Measurements from ENCODE around the gene DYRK3.

DNA sequence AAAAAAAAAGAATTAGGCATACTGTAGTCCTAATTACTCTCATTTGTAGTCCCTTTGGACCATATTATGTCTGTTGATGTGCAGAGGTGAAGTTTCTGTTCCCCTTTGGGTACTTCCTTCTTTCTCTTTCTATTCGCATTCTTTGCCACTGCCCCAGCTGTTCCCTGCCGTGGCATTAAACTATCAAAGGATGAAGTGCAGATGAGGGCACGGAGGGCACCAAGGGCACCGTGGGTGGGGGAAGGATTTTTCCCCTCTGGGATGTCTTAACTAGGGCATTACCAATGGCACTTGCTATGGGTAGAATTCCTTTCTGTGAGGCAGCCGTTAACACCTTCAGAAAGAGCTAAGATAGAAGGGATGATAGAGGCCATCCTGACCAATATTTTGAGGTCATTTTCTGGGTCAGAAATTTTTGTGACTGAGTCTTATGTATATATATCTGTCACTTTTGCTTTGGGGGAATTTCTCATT, 44.4 kb downstream of the DYRK3 start:
- TF ChIP-seq, protein P1, sequence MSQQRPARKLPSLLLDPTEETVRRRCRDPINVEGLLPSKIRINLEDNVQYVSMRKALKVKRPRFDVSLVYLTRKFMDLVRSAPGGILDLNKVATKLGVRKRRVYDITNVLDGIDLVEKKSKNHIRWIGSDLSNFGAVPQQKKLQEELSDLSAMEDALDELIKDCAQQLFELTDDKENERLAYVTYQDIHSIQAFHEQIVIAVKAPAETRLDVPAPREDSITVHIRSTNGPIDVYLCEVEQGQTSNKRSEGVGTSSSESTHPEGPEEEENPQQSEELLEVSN (IDR thresholded peaks at IDR 0.05; ENCODE audit: borderline replicate concordance in 1 of 2, extremely low read depth in 1 of 2, insufficient read depth in 1 of 2, insufficient read length in 1 of 2, low read depth in 1 of 2, low read length in 1 of 2, poor library complexity in 1 of 2, severe bottlenecking in 1 of 2) = no peak
- TF ChIP-seq ZNF41 (CRISPR knock-in tag; conservative IDR thresholded peaks at IDR 0.05) (no peak), GABPB1 (CRISPR knock-in tag; IDR thresholded peaks at IDR 0.05) (no peak), ZNF134 (CRISPR knock-in tag; conservative IDR thresholded peaks at IDR 0.05) (no peak), ZFPM2 (CRISPR knock-in tag; IDR thresholded peaks at IDR 0.05) (no peak)
- TF ChIP-seq, protein P2, sequence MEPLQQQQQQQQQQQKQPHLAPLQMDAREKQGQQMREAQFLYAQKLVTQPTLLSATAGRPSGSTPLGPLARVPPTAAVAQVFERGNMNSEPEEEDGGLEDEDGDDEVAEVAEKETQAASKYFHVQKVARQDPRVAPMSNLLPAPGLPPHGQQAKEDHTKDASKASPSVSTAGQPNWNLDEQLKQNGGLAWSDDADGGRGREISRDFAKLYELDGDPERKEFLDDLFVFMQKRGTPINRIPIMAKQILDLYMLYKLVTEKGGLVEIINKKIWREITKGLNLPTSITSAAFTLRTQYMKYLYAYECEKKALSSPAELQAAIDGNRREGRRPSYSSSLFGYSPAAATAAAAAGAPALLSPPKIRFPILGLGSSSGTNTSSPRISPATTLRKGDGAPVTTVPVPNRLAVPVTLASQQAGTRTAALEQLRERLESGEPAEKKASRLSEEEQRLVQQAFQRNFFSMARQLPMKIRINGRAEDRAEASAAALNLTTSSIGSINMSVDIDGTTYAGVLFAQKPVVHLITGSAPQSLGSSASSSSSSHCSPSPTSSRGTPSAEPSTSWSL (CRISPR knock-in tag; IDR thresholded peaks at IDR 0.05; ENCODE audit: borderline replicate concordance) = no peak
- TF ChIP-seq, protein P3, sequence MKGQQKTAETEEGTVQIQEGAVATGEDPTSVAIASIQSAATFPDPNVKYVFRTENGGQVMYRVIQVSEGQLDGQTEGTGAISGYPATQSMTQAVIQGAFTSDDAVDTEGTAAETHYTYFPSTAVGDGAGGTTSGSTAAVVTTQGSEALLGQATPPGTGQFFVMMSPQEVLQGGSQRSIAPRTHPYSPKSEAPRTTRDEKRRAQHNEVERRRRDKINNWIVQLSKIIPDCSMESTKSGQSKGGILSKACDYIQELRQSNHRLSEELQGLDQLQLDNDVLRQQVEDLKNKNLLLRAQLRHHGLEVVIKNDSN (CRISPR knock-in tag; IDR thresholded peaks at IDR 0.05) = no peak
- TF ChIP-seq, protein P4, sequence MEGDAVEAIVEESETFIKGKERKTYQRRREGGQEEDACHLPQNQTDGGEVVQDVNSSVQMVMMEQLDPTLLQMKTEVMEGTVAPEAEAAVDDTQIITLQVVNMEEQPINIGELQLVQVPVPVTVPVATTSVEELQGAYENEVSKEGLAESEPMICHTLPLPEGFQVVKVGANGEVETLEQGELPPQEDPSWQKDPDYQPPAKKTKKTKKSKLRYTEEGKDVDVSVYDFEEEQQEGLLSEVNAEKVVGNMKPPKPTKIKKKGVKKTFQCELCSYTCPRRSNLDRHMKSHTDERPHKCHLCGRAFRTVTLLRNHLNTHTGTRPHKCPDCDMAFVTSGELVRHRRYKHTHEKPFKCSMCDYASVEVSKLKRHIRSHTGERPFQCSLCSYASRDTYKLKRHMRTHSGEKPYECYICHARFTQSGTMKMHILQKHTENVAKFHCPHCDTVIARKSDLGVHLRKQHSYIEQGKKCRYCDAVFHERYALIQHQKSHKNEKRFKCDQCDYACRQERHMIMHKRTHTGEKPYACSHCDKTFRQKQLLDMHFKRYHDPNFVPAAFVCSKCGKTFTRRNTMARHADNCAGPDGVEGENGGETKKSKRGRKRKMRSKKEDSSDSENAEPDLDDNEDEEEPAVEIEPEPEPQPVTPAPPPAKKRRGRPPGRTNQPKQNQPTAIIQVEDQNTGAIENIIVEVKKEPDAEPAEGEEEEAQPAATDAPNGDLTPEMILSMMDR (IDR thresholded peaks at IDR 0.05 in 2 of 3, conservative IDR thresholded peaks at IDR 0.05 in 1 of 3; ENCODE audit: insufficient read depth in 2 of 3, low read depth in 1 of 3, low read length in 3 of 3) = no peak
